GM12891 (cell line): ENCODE results near the gene QRICH2.

Experiments used
- POLR2A ChIP-seq: IDR thresholded peaks from 2 replicates; pipeline ENCODE4 v1.6.1; 2011; ENCODE audit warnings: low read depth, low read length, control low read depth
- POLR2AphosphoS5 ChIP-seq: IDR thresholded peaks from 2 replicates; pipeline ENCODE4 v1.6.1; 2011; ENCODE audit warnings: low read depth, low read length, control low read depth
- SPI1 ChIP-seq: IDR thresholded peaks from 2 replicates; pipeline ENCODE4 v1.6.1; 2011; ENCODE audit warnings: low read depth, low read length, control low read depth

GRCh38 chr17:76351526-76352071 is 43.5 kb upstream of the QRICH2 start:
- TF ChIP-seq POLR2AphosphoS5 = no peak
- no peak for TF ChIP-seq POLR2A
- no peak for TF ChIP-seq SPI1
